HCT116 (cell line): ENCODE measurements around the gene SETDB1. TPM values are rescaled to one million over a fixed set of nuclear protein-coding genes. Genes with fewer than 3 reads are reported as not detected.

Experiments used
- ATAC-seq: fragments of 200-7000 bp; cut with Tn5 transposase; 2 replicates; pipeline ENCODE4 v1.9.1; 2020; ENCODE audit warnings: mild to moderate bottlenecking, moderate library complexity
- BruUV-seq: library from RNA; stranded (reverse); fragments of 400-500 nt; replicated peaks from 2 replicates; lab custom pipeline; 2021; lab: Mats Ljungman, UMichigan
- CTCF ChIA-PET: fragments of 300-600 bp; sonication (Branson Sonifier 250); formaldehyde crosslinking; loops from one replicate; lab custom pipeline; 2021; ENCODE audit warnings: antibody characterized with exemption; lab: Charles Lee
- POLR2A ChIA-PET: fragments of 300-600, 350-600 bp; sonication (Branson Sonifier 250); formaldehyde crosslinking; loops from one replicate; lab custom pipeline; 2021; ENCODE audit warnings: antibody characterized with exemption; lab: Charles Lee
- RAD21 ChIA-PET, 2 experiments: fragments of 300-600 bp; sonication (Branson Sonifier 250); formaldehyde crosslinking; loops; one replicate each; lab custom pipeline; 2023; ENCODE audit warnings: low total read pairs in 2 of 2; ENCODE audit not compliant: uncharacterized antibody in 2 of 2, unreplicated experiment in 2 of 2, low non-redundant PET in 1 of 2; lab: Charles Lee
- DNase-seq: peaks from one replicate; pipeline ENCODE4 v3.0.0-alpha.2; 2010; ENCODE audit warnings: low read depth, low spot score
- H2AFZ ChIP-seq: fragments of 200-600 bp; shearing (Covaris generic), sonication (generic); 2 replicates; pipeline ENCODE4 v1.6.1; 2017; ENCODE audit warnings: low read depth, mixed run types, mixed read lengths, antibody characterized with exemption, low read length; ENCODE audit not compliant: poor library complexity, severe bottlenecking
- H3K27ac ChIP-seq: 2 replicates; pipeline ENCODE4 v1.5.1; 2012; ENCODE audit warnings: low read depth, low read length
- H3K27me3 ChIP-seq: fragments of 200-600 bp; sonication (generic); 2 replicates; pipeline ENCODE4 v1.6.1; 2016; ENCODE audit warnings: mixed run types, low read length, mixed read lengths; ENCODE audit not compliant: insufficient read depth
- H3K36me3 ChIP-seq, 2 experiments: fragments of 200-500 bp in 1 of 2; fragments of 200-600 bp in 1 of 2; sonication (Bioruptor generic) in 1 of 2; sonication (generic) in 1 of 2; 2 replicates each; pipeline versions ENCODE4 v1.5.1 to v1.6.1; 2014 to 2016; ENCODE audit warnings: low read length in 2 of 2, inconsistent platforms in 1 of 2, mixed read lengths in 1 of 2, mixed run types in 1 of 2; ENCODE audit not compliant: insufficient read depth in 2 of 2, control insufficient read depth in 1 of 2
- H3K4me1 ChIP-seq, 2 experiments: fragments of 200-600 bp in 1 of 2; sonication (generic) in 1 of 2; 2 replicates each; pipeline versions ENCODE4 v1.5.1 to v1.6.1; 2012 to 2017; ENCODE audit warnings: low read length in 2 of 2, inconsistent platforms in 1 of 2, mild to moderate bottlenecking in 1 of 2, mixed read lengths in 1 of 2, mixed run types in 1 of 2, moderate library complexity in 1 of 2; ENCODE audit not compliant: insufficient read depth in 2 of 2, control insufficient read depth in 1 of 2
- H3K4me2 ChIP-seq: fragments of 200-600 bp; sonication (generic); 2 replicates; pipeline ENCODE4 v1.6.1; 2017; ENCODE audit warnings: mixed run types, low read length, mixed read lengths
- H3K4me3 ChIP-seq, 2 experiments: fragments of 200-600 bp in 1 of 2; sonication (generic) in 1 of 2; replicated peaks in 1 of 2; 2 replicates each; pipeline ENCODE4 v1.5.1; 2011 to 2016; ENCODE audit warnings: low read length in 2 of 2, control low read depth in 1 of 2, low read depth in 1 of 2, mild to moderate bottlenecking in 1 of 2, mixed read lengths in 1 of 2, mixed run types in 1 of 2
- H3K79me2 ChIP-seq: fragments of 200-600 bp; sonication (generic); 2 replicates; pipeline ENCODE4 v1.6.1; 2017; ENCODE audit warnings: mild to moderate bottlenecking, mixed run types, low read length, moderate library complexity, mixed read lengths; ENCODE audit not compliant: insufficient read depth
- H3K9ac ChIP-seq: fragments of 200-600 bp; sonication (generic); 2 replicates; pipeline ENCODE4 v1.6.1; 2016; ENCODE audit warnings: low read length, mixed read lengths
- H3K9me2 ChIP-seq: fragments of 200-600 bp; sonication (generic), shearing (Covaris generic); 2 replicates; pipeline ENCODE4 v1.6.1; 2017; ENCODE audit warnings: mixed run types, mild to moderate bottlenecking, moderate library complexity; ENCODE audit not compliant: insufficient read depth
- H3K9me3 ChIP-seq, 2 experiments: fragments of 200-500 bp in 1 of 2; fragments of 200-600 bp in 1 of 2; sonication (Bioruptor generic) in 1 of 2; sonication (generic) in 1 of 2; 2 replicates each; pipeline ENCODE4 v1.6.1; 2014 to 2017; ENCODE audit warnings: low read length in 2 of 2, mixed read lengths in 2 of 2, inconsistent platforms in 1 of 2, low read depth in 1 of 2, mild to moderate bottlenecking in 1 of 2, mixed run types in 1 of 2, moderate library complexity in 1 of 2; ENCODE audit not compliant: control insufficient read depth in 1 of 2, insufficient read depth in 1 of 2
- H4K20me1 ChIP-seq: fragments of 200-600 bp; sonication (generic), shearing (Covaris generic); 2 replicates; pipeline ENCODE4 v1.6.1; 2017; ENCODE audit warnings: mixed run types, mild to moderate bottlenecking, moderate library complexity; ENCODE audit not compliant: insufficient read depth
- ATF3 ChIP-seq: IDR thresholded peaks from 2 replicates; pipeline ENCODE4 v1.6.1; 2012
- CBX3 ChIP-seq: IDR thresholded peaks from 2 replicates; pipeline ENCODE4 v1.6.1; 2012; ENCODE audit warnings: low read depth
- CTCF ChIP-seq, 3 experiments: fragments of 200-600 bp in 1 of 3; sonication (generic) in 1 of 3; IDR thresholded peaks in 2 of 3; conservative IDR thresholded peaks in 1 of 3; 2 replicates each; pipeline ENCODE4 v1.5.1; 2012 to 2017; ENCODE audit warnings: low read depth in 2 of 3, low read length in 2 of 3, antibody characterized with exemption in 1 of 3, borderline replicate concordance in 1 of 3, control low read depth in 1 of 3, mild to moderate bottlenecking in 1 of 3, mixed read lengths in 1 of 3, mixed run types in 1 of 3, moderate library complexity in 1 of 3; ENCODE audit not compliant: insufficient read depth in 1 of 3
- EGR1 ChIP-seq: IDR thresholded peaks from 2 replicates; pipeline ENCODE4 v1.6.1; 2012; ENCODE audit warnings: low read depth
- ELF1 ChIP-seq: IDR thresholded peaks from 2 replicates; pipeline ENCODE4 v1.6.1; 2012; ENCODE audit warnings: low read depth, borderline replicate concordance
- EZH2 ChIP-seq: fragments of 200-600 bp; sonication (generic); IDR thresholded peaks from 2 replicates; pipeline ENCODE4 v1.6.1; 2017; ENCODE audit warnings: antibody characterized with exemption, mixed run types
- JUND ChIP-seq: IDR thresholded peaks from 2 replicates; pipeline ENCODE4 v1.6.1; 2012
- MAX ChIP-seq: IDR thresholded peaks from 2 replicates; pipeline ENCODE4 v1.6.1; 2012
- POLR2A ChIP-seq: IDR thresholded peaks from 2 replicates; pipeline ENCODE4 v1.7.0; 2011; ENCODE audit warnings: borderline replicate concordance; ENCODE audit not compliant: insufficient read depth, insufficient read length; ENCODE audit errors: extremely low read depth
- RAD21 ChIP-seq: IDR thresholded peaks from 2 replicates; pipeline ENCODE4 v1.6.1; 2012; ENCODE audit warnings: low read depth, mild to moderate bottlenecking
- REST ChIP-seq: IDR thresholded peaks from 2 replicates; pipeline ENCODE4 v1.6.1; 2012; ENCODE audit warnings: low read depth
- SIN3A ChIP-seq: IDR thresholded peaks from 2 replicates; pipeline ENCODE4 v1.6.1; 2012; ENCODE audit warnings: low read depth
- SP1 ChIP-seq: IDR thresholded peaks from 2 replicates; pipeline ENCODE4 v1.6.1; 2012; ENCODE audit warnings: low read depth
- SRF ChIP-seq: IDR thresholded peaks from 2 replicates; pipeline ENCODE4 v1.6.1; 2012; ENCODE audit warnings: low read depth
- YY1 ChIP-seq: IDR thresholded peaks from 2 replicates; pipeline ENCODE4 v1.6.1; 2011; ENCODE audit warnings: low read length, low read depth, moderate library complexity, mild to moderate bottlenecking; ENCODE audit not compliant: insufficient replicate concordance; ENCODE audit errors: extremely low read depth
- ZBTB33 ChIP-seq: IDR thresholded peaks from 2 replicates; pipeline ENCODE4 v1.6.1; 2011; ENCODE audit warnings: mild to moderate bottlenecking, low read length, moderate library complexity; ENCODE audit not compliant: insufficient replicate concordance; ENCODE audit errors: extremely low read depth
- ZFX ChIP-seq: fragments of 450-650 bp; IDR thresholded peaks from 2 replicates; pipeline ENCODE4 v1.6.1; 2017
- ZNF274 ChIP-seq: fragments of 200-500 bp; sonication (Bioruptor generic); IDR thresholded peaks from 2 replicates; pipeline ENCODE4 v1.6.1; 2014; ENCODE audit warnings: mild to moderate bottlenecking, low read depth, low read length, inconsistent platforms
- intact Hi-C: fragments of 100-400 bp; cut with micrococcal nuclease; formaldehyde crosslinking; loops from 2 replicates; pipeline ENCODE4 v1.10.0; 2022
- total RNA-seq: library from RNA; stranded (reverse); gene quantifications from one replicate; pipeline ENCODE4 v1.2.1, GENCODE V29; 2021; ENCODE audit not compliant: unreplicated experiment

Gene SETDB1
- total RNA-seq, 1 experiment from 2014 or later = 54.3 TPM

GRCh38 chr1:150995896-150996295 is 69.7 kb downstream of the SETDB1 start:
- ChIA-PET CTCF (interaction anchor here (0.6 to 2.4 kb wide), 17 partner anchors 10 to 825 kb away, joined by 3 to 24 read pairs (median 4); partner anchors contain the start of genes ANXA9, CA14, FALEC and GOLPH3L), POLR2A (interaction anchor here (1.4 kb wide), 1 partner anchor 11 kb away, joined by 4 read pairs; the partner anchor contains the start of gene MINDY1)
- H2AFZ ChIP-seq = no peak overlapping the region

More at GRCh38 chr1:150995896-150996295, 69.7 kb downstream of the SETDB1 start:
- H4K20me1 ChIP-seq = no peaks in the 10 kb centered on the region
- no peaks in the 10 kb centered on the region for H3K27me3 ChIP-seq
- DNase-seq = no peak
- H3K9ac ChIP-seq = no peak overlapping the region
- peaks cover 6 to 37% of the 10 kb centered on the region in 2 experiments; a peak in 3 of 4 replicates for H3K4me1 ChIP-seq
- ATAC-seq = peak; percentile 73
- H3K27ac ChIP-seq = no peak overlapping the region
- intact Hi-C loops = loop anchor here (5.0 kb wide), 3 partner anchors 369 to 739 kb away; partner anchors contain the start of genes CA14 and ENSA
- H3K4me3 ChIP-seq = no peak overlapping the region
- RAD21 ChIA-PET = interaction anchor here (0.6 to 0.7 kb wide), 3 partner anchors 14 to 510 kb away, joined by 3 to 6 read pairs (median 3); partner anchors contain the start of gene ANXA9 (in 1 of the 2)
- no peaks in the 10 kb centered on the region for H3K9me3 ChIP-seq
- H3K36me3 ChIP-seq = no peaks in the 10 kb centered on the region
- no peaks in the 10 kb centered on the region for H3K9me2 ChIP-seq
- BruUV-seq = no TSS peak
- H3K79me2 ChIP-seq = no peaks in the 10 kb centered on the region
- no peak for TF ChIP-seq SRF
- TF ChIP-seq ZBTB33 = no peak
- TF ChIP-seq SP1 = no peak
- no peak for TF ChIP-seq JUND
- no peak for TF ChIP-seq SIN3A
- no peak for TF ChIP-seq ZNF274
- TF ChIP-seq ZFX = no peak
- TF ChIP-seq ATF3 = no peak
- TF ChIP-seq CTCF (IDR thresholded peaks at IDR 0.05 in 2 of 3, conservative IDR thresholded peaks at IDR 0.05 in 1 of 3; ENCODE audit: borderline replicate concordance in 1 of 3, insufficient read depth in 1 of 3, low read depth in 2 of 3, low read length in 2 of 3) = peak; percentile 61 to 85 (median 76); a peak in 5 of 6 replicates
- TF ChIP-seq CBX3 = no peak
- no peak for TF ChIP-seq EGR1
- TF ChIP-seq REST = no peak
- no peak for TF ChIP-seq ELF1
- TF ChIP-seq EZH2 = no peak
- no peak for TF ChIP-seq MAX
- no peak for TF ChIP-seq POLR2A
- TF ChIP-seq RAD21 = peak; percentile 87
- no peak for TF ChIP-seq YY1
- peak overlapping the region; percentile 46 for H3K4me2 ChIP-seq
